Vagina (tissue), 2 donors: ENCODE results near the gene TASOR2. TPM values are rescaled to one million over a fixed set of nuclear protein-coding genes. Genes with fewer than 3 reads are reported as not detected.

Experiments
- DNase-seq, 2 donors: peaks; one replicate each; pipeline ENCODE4 v3.0.0-alpha.2; 2017; ENCODE audit errors: extremely low spot score in 2 of 2
- H3K27ac ChIP-seq: fragments of 200-600 bp; sonication (generic); one replicate; pipeline ENCODE4 v1.5.1; 2019
- H3K27me3 ChIP-seq: fragments of 200-600 bp; sonication (generic); one replicate; pipeline ENCODE4 v1.5.1; 2019
- H3K36me3 ChIP-seq, 2 donors: fragments of 200-600 bp; sonication (generic); one replicate each; pipeline ENCODE4 v1.5.1; 2017 to 2019
- H3K4me1 ChIP-seq: fragments of 200-600 bp; sonication (generic); one replicate; pipeline ENCODE4 v1.5.1; 2019
- H3K4me3 ChIP-seq, 2 donors: fragments of 200-600 bp; sonication (generic); 1 replicate in 1 of 2; 2 replicates in 1 of 2; pipeline ENCODE4 v1.5.1; 2016 to 2019
- H3K9me3 ChIP-seq: fragments of 200-600 bp; sonication (generic); one replicate; pipeline ENCODE4 v1.5.1; 2019
- CTCF ChIP-seq, 3 experiments: fragments of 450-650 bp in 2 of 3; fragments of 200-600 bp in 1 of 3; sonication (generic) in 1 of 3; IDR thresholded peaks; one replicate each; pipeline ENCODE4 v1.5.1; 2017 to 2019; ENCODE audit warnings: antibody characterized with exemption in 3 of 3, mild to moderate bottlenecking in 2 of 3, moderate library complexity in 2 of 3
- POLR2A ChIP-seq, 2 donors: fragments of 450-650 bp; IDR thresholded peaks; one replicate each; pipeline ENCODE4 v1.6.1; 2017; ENCODE audit warnings: antibody characterized with exemption in 2 of 2, mild to moderate bottlenecking in 2 of 2, moderate library complexity in 2 of 2
- POLR2AphosphoS5 ChIP-seq, 2 donors: sonication (generic); formaldehyde crosslinking; IDR thresholded peaks; one replicate each; pipeline ENCODE4 v1.9.0; 2017; ENCODE audit warnings: antibody characterized with exemption in 2 of 2, mild to moderate bottlenecking in 2 of 2, low read depth in 1 of 2; ENCODE audit not compliant: insufficient read depth in 1 of 2
- intact Hi-C: fragments of 100-400 bp; cut with DNase I; formaldehyde crosslinking; loops from one replicate; pipeline ENCODE4 v1.15.1; 2023
- total RNA-seq: library from RNA; depleted of rRNA; stranded (reverse); fragments of >200 nt; gene quantifications from one replicate; pipeline ENCODE4 v1.2.3, GENCODE V29; 2016

The TASOR2 gene
- total RNA-seq, 1 donor from 2014 or later: 51.6 TPM

DNA sequence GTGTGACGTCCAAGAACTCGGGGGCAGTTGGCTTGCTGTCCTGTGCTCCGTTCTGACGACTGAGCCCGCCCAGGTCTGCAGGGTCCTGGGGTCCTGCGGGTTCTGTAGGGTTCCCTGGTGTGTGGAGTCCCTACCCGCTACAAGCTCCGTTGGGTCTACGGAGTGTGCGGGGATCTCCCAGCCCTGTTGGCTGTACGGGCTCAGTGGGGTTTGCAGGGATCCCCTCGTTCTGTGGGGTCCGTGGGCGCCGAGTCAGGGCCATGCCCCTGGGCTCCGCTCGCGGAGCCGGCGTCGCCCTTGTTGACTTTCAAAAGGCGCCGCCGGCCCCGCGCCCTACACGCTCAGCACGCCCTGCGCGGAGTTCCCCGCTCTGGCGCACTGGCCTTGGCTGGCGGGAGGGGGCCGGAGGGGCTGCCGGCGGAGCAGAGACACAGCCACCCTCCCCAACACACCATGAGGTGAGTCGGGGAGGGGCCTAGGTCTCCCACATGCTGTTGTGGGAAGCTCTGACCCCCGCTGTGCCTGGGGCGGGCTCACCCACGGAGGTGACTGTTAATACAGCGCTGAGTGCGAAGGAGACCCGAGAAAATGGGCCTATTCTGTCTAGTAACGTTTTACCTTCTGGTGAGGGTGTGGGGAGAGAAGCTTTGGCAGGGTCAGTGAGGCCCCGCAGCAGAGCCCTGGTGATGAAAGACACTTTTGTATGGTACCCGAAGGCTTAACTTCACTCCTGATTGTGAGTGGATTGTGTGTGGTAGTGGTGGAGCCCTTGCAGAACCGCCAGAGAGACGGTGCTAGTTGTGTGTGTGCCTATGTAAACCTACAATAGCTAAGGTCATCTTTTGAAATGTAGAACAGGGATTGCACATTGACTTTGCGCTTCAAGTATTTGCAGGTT, 8.1 kb downstream of the TASOR2 start:
- Histone ChIP-seq H3K36me3 (no peaks in the 10 kb centered on the region), H3K9me3 (no peaks in the 10 kb centered on the region), H3K27ac (peak overlapping the region; percentile 71), H3K4me3 (peak overlapping the region; percentile 54 to 57), H3K27me3 (no peaks in the 10 kb centered on the region), H3K4me1 (peaks cover 45% of the 10 kb centered on the region)
- no peak for DNase-seq
- TF ChIP-seq POLR2AphosphoS5 (IDR thresholded peaks at IDR 0.05; ENCODE audit: insufficient read depth in 1 of 2, low read depth in 1 of 2) (peak in 1 of 2 donors; percentile 16), POLR2A (IDR thresholded peaks at IDR 0.05) (no peak)
- intact Hi-C loops: no loop called here

DNA sequence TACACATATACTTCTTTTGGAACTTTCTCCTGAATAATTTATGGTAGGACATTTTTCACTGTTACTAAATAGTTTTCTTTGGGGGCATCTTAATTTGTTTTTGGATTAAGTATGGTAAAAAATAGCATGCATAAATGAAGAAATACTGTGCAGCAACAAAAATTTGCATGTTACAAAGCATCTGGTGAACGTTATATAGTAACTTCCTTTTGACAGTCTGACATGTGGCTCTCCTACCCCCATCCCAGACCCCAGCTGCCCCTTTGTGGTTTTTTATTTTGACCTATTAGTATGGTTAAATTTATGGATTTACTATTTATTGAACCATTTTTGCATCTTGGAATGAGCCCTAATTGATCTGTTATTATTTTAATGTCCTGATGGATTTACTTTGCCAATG, 9.9 kb downstream of the TASOR2 start:
- Histone ChIP-seq H3K27me3 (no peaks in the 10 kb centered on the region), H3K27ac (no peak overlapping the region), H3K36me3 (no peaks in the 10 kb centered on the region), H3K9me3 (no peaks in the 10 kb centered on the region), H3K4me1 (peaks cover 56% of the 10 kb centered on the region), H3K4me3 (no peak overlapping the region)
- intact Hi-C loops: no loop called here
- TF ChIP-seq POLR2A (IDR thresholded peaks at IDR 0.05): no peak
- TF ChIP-seq POLR2AphosphoS5 (IDR thresholded peaks at IDR 0.05; ENCODE audit: insufficient read depth in 1 of 2, low read depth in 1 of 2): no peak
- no peak for TF ChIP-seq CTCF (IDR thresholded peaks at IDR 0.05)
- no peak for DNase-seq

DNA sequence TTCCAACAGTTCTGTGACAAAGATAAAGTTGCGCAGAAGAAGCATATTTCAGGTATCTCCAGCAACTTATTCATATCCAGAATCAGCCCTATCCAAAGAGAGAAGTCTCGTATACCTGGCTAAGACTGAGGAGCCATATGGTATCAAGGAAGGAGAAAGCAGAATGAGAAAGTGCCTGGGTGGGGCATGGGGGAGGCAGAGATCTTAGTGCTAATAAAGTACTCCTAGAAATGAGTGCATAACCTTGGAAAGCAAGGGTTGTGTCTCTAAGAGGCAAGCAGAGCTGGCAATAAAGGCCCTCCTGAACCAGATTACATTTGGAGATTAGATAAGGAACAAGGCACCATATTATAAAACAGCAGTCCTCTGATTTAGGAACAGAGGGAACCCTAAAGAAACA, 12.7 kb downstream of the TASOR2 start:
- Histone ChIP-seq H3K4me1 (peaks cover 55% of the 10 kb centered on the region), H3K27ac (no peak overlapping the region), H3K36me3 (no peaks in the 10 kb centered on the region), H3K27me3 (no peaks in the 10 kb centered on the region), H3K9me3 (no peaks in the 10 kb centered on the region), H3K4me3 (no peak overlapping the region)
- intact Hi-C loops: no loop called here
- no peak for DNase-seq
- TF ChIP-seq POLR2A (IDR thresholded peaks at IDR 0.05) (no peak), CTCF (IDR thresholded peaks at IDR 0.05) (no peak), POLR2AphosphoS5 (IDR thresholded peaks at IDR 0.05; ENCODE audit: insufficient read depth in 1 of 2, low read depth in 1 of 2) (no peak)

- intact Hi-C loops: no loop called here
- no peak for DNase-seq
- TF ChIP-seq CTCF (IDR thresholded peaks at IDR 0.05) (no peak), POLR2AphosphoS5 (IDR thresholded peaks at IDR 0.05; ENCODE audit: insufficient read depth in 1 of 2, low read depth in 1 of 2) (no peak), POLR2A (IDR thresholded peaks at IDR 0.05) (no peak)
- H3K27ac ChIP-seq: no peak overlapping the region
- H3K9me3 ChIP-seq: no peaks in the 10 kb centered on the region
- H3K4me3 ChIP-seq: no peak overlapping the region
- H3K36me3 ChIP-seq: no peaks in the 10 kb centered on the region
- no peaks in the 10 kb centered on the region for H3K27me3 ChIP-seq
- H3K4me1 ChIP-seq: peaks cover 48% of the 10 kb centered on the region
These were observed 13.4 kb downstream of the TASOR2 start for GRCh38 chr10:5698062-5698461.

GRCh38 chr10:5708356-5708755, 23.7 kb downstream of the TASOR2 start:
- Histone ChIP-seq H3K36me3 (no peaks in the 10 kb centered on the region), H3K27me3 (no peaks in the 10 kb centered on the region), H3K4me3 (no peak overlapping the region), H3K4me1 (peaks cover 10% of the 10 kb centered on the region), H3K27ac (no peak overlapping the region), H3K9me3 (no peaks in the 10 kb centered on the region)
- TF ChIP-seq POLR2A (IDR thresholded peaks at IDR 0.05) (no peak), CTCF (IDR thresholded peaks at IDR 0.05) (no peak), POLR2AphosphoS5 (IDR thresholded peaks at IDR 0.05; ENCODE audit: insufficient read depth in 1 of 2, low read depth in 1 of 2) (no peak)
- intact Hi-C loops: no loop called here
- DNase-seq: no peak
